GM12874 (cell line): ENCODE data around the gene RAB40B.

ENCODE experiments used
- TF ChIP-seq, protein P1 (sequence below): IDR thresholded peaks from 2 replicates; pipeline ENCODE4 v1.5.1; 2011; ENCODE audit warnings: low read depth, mild to moderate bottlenecking, control low read depth, low read length, moderate library complexity; ENCODE audit not compliant: insufficient read depth

RAB40B gene

DNA sequence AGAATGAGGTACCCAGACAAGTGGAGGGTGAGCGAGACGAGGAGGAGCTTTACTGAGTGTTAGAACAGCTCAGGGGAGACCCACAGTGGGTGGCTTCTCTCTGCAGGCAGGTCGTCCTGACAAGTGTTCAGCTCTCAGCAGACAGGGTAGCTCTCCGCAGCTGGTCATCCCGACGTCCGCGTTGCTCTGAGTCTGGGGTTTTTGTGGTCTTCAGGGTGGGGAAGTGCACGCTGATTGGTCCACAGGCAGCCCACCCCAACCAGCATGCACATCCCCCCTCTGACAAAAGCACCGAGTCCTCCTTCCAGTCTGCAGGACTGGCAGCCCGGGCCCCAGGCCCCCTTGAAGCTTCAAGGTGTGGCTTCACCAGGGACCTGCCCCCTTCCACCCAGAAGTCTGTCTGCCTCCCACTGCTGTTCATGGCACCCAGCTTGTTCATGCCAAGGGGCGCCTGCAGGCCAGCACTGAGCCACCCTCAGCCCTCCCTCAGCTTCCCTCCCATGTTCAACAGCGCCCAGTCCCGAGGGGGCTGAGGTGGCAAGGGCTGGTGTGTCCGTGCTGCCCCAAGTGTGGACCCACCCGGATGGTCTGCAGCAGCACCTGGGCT lies 30.4 kb downstream of the RAB40B start:
- TF ChIP-seq, protein P1, sequence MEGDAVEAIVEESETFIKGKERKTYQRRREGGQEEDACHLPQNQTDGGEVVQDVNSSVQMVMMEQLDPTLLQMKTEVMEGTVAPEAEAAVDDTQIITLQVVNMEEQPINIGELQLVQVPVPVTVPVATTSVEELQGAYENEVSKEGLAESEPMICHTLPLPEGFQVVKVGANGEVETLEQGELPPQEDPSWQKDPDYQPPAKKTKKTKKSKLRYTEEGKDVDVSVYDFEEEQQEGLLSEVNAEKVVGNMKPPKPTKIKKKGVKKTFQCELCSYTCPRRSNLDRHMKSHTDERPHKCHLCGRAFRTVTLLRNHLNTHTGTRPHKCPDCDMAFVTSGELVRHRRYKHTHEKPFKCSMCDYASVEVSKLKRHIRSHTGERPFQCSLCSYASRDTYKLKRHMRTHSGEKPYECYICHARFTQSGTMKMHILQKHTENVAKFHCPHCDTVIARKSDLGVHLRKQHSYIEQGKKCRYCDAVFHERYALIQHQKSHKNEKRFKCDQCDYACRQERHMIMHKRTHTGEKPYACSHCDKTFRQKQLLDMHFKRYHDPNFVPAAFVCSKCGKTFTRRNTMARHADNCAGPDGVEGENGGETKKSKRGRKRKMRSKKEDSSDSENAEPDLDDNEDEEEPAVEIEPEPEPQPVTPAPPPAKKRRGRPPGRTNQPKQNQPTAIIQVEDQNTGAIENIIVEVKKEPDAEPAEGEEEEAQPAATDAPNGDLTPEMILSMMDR = no peak

DNA sequence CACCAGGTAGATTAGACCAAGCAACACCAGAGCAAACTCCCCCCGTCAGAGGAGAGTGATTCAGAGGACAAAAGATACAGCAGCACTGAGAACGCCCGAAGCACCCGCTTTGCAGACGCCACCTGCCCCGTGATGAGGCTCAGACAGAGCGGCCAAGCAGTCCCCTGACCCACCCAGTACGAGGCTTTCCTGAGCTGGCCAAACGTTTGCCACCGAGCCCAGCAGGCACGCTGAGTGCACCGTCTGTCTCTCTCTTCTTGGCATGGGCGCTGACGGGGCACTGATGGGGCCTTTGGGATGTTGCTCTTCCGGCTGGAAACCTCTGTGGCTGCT lies 30.9 kb downstream of the RAB40B start:
- TF ChIP-seq, protein P1 = no peak

DNA sequence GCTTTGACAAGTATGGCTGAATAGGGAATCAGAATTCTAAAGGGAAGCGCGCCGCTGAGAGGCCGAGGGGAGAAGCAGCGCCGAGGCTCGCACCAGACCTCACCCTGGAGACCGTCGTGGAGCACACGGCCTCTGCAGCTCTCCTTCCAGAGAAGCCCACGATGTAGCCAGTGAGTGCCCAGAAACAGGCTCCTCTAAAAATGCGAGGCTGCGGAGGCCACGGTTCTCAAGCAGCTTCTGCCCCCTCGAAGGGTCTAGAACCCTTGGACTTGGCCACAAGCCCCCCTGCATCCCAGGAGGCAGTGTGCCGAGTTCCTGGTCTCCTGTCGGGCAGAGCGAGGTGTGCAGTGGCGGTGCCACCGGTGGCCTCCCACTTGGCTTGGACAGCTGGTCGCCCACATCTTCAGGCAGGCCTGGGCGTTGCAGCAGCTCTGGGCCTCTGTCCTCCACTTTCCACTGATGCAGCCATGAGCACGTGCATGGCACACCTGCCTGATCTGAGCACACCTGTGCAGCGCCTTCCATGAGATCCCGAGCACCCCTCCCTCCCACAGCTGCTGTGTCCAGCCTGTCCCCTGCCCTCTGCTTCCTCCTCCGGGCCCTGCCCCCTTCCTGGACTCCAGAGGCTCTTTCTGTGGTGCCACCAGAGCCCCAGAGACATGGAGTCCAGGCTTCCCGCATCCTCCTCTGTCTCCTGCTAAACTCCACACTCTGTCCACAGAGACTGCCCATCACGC lies 31.4 kb downstream of the RAB40B start:
- TF ChIP-seq, protein P1 = no peak

DNA sequence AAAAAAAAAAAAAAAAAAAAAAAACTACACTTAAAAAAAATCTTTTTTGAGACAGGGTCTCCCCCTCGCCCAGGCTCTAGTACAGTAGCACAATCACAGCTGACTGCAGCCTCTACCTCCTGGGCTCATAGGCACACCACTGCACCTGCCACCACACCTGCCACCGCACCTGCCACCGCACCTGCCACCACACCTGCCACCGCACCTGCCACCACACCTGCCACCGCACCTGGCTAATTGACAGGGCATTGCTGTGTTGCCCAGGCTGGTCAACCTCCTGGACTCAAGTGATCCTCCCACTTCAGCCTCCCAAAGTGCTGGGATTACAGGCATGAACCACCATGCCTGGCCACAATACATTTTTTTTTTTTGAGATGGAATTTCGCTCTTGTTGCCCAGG lies 32.6 kb downstream of the RAB40B start:
- TF ChIP-seq, protein P1 = no peak

DNA sequence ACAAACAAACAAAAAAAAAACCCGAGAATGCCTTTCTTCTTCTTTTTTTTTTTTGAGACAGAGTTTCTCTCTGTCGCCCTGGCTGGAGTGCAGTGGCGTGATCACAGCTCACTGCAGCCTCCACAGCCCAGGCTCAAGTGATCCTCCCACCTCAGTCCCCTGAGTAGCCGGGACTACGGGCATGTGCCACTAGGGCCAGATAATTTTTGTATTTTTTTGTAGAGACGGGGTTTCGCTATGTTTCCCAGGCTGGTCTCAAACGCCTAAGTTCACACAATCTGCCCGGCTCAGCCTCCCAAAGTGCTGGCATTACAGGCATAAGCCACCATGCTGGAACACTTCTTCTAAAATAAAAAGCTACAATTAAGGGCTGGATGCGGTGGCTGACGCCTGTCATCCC lies 33.3 kb downstream of the RAB40B start:
- TF ChIP-seq, protein P1 = no peak

DNA sequence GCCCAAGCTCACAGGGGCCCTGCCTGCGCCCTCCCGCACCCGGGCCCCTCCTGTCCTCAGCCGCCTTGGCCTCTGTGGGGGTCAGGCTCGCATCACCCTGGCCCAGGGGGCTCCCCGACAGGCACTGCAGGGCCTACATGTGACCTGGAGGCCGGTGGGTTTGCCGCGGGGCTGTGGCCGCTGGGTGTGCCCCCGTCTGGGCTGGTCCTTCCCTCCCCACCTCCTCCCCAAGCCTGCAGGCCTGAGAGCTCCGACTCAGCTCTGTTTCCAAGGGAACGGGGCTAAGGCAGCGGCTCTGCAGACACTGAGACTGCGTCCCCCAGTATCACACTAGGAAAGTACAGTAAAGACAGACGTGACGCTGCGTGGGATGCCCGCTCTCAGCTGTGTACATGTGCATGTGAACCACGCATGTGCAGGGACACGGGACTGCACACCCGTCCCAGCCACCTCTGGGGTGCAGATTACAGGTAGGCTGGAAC lies 33.8 kb downstream of the RAB40B start:
- TF ChIP-seq, protein P1 = no peak

DNA sequence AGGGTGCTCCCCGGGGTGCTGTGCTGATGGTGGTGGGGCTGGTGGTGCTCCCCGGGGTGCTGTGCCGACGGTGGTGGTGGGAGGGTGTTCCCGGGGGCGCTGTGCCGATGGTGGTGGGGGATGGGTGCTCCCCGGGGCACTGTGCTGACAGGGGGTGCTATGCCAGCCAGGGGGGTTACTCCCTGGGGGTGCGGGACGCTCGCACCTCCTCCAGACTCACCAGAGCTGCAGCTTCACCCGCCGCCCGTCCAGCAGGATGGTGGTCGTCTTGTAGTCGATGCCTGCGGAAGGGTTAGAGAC lies 34.3 kb downstream of the RAB40B start:
- TF ChIP-seq, protein P1 = no peak
